DND-41 (cell line): ENCODE data around the gene GRID2.

Source experiments
- EZH2 ChIP-seq: IDR thresholded peaks from 3 replicates; pipeline ENCODE4 v1.6.1; 2012; ENCODE audit warnings: borderline replicate concordance, low read depth, mild to moderate bottlenecking, moderate library complexity, low read length, inconsistent platforms; ENCODE audit not compliant: severe bottlenecking
- TF ChIP-seq, protein P1 (sequence below): IDR thresholded peaks from 2 replicates; pipeline ENCODE4 v1.5.1; 2012; ENCODE audit warnings: borderline replicate concordance, low read length, moderate library complexity, mild to moderate bottlenecking; ENCODE audit not compliant: poor library complexity, severe bottlenecking; ENCODE audit errors: extremely low read depth

DNA sequence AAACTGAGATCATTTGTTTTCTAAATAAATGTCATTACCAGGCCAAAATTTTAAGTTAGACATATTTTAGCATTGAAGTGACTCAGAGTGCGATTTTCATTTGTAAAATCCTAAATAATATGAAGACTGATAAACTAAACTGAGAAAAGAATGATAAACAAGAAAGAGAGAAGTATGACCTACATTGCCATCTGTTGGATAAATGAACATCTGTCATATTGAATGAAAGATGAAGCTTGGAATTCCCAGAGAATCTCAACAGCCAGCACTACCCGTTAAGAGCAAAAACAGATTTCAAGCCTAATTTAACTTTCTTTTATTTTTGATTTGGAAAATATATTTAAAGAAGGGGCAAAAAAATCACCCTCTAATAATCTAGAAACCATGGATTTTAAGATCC is 933.8 kb downstream of the GRID2 start:
- TF ChIP-seq, protein P1, sequence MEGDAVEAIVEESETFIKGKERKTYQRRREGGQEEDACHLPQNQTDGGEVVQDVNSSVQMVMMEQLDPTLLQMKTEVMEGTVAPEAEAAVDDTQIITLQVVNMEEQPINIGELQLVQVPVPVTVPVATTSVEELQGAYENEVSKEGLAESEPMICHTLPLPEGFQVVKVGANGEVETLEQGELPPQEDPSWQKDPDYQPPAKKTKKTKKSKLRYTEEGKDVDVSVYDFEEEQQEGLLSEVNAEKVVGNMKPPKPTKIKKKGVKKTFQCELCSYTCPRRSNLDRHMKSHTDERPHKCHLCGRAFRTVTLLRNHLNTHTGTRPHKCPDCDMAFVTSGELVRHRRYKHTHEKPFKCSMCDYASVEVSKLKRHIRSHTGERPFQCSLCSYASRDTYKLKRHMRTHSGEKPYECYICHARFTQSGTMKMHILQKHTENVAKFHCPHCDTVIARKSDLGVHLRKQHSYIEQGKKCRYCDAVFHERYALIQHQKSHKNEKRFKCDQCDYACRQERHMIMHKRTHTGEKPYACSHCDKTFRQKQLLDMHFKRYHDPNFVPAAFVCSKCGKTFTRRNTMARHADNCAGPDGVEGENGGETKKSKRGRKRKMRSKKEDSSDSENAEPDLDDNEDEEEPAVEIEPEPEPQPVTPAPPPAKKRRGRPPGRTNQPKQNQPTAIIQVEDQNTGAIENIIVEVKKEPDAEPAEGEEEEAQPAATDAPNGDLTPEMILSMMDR: no peak
- no peak for TF ChIP-seq EZH2
